GM23248 (cell line): ENCODE measurements around the gene COBLL1.

Experiments
- EZH2 ChIP-seq: fragments of 200-600 bp; sonication (generic); IDR thresholded peaks from 2 replicates; pipeline ENCODE4 v1.6.1; 2018; ENCODE audit warnings: antibody characterized with exemption, mild to moderate bottlenecking; ENCODE audit not compliant: insufficient read depth, poor library complexity, severe bottlenecking
- EZH2phosphoT487 ChIP-seq: fragments of 200-600 bp; sonication (generic); IDR thresholded peaks from 2 replicates; pipeline ENCODE4 v1.6.1; 2018; ENCODE audit warnings: antibody characterized with exemption, moderate library complexity, mild to moderate bottlenecking, low read depth; ENCODE audit not compliant: insufficient read depth

DNA sequence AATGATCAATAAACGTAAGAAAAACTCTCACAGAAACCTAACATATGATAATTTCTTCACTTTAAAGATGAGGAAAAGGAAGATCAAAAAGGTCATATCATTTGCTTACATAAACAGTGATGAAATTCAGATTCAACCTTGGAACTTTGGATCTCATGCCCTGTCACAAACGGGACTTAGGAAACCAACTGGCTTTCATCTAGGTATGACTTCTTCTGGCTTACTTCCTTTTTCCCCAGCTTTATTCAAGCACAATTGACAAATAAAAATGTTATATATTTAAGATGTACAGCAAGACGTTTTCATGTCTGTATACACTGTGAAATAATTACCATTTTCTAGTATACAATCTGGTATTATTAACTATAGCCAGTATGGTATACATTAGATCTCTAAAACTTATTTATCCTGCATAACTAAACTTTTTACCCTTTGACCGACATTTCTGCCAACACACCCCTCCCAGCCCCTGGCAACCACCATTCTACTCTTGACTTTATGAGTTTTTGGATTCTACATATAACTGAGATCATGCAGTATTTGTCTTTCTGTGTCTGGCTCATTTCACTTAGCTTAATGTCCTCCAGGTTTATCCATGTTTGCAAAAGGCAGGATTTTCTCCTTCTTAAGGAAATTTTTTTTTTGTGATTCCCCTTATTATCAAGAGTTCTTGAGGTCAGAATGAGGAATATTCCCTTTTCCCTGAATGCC is 46.0 kb upstream of the COBLL1 start:
- TF ChIP-seq EZH2, result no peak
- TF ChIP-seq EZH2phosphoT487, result no peak
